Neural progenitor cell (in vitro differentiated cells): ENCODE data around the gene MGAT4B. TPM values are rescaled to one million over a fixed set of nuclear protein-coding genes. Genes with fewer than 3 reads are reported as not detected.
A peak's percentile ranks its signal among the peaks of the same experiment; 100 is the strongest.

Experiments
- DNase-seq: peaks from one replicate; pipeline ENCODE4 v3.0.0-alpha.2; 2016; ENCODE audit warnings: low spot score
- H2AFZ ChIP-seq: fragments of 200-600 bp; sonication (generic); replicated peaks from 2 replicates; pipeline ENCODE4 v1.6.1; 2016; ENCODE audit warnings: antibody characterized with exemption
- H3F3A ChIP-seq: fragments of 200-600 bp; sonication (generic); 2 replicates; pipeline ENCODE4 v1.6.1; 2016; ENCODE audit warnings: antibody characterized with exemption, low read depth
- H3K27ac ChIP-seq: fragments of 200-600 bp; sonication (generic); 2 replicates; pipeline ENCODE4 v1.5.1; 2016; ENCODE audit warnings: mild to moderate bottlenecking
- H3K27me3 ChIP-seq: fragments of 200-600 bp; sonication (generic); 2 replicates; pipeline ENCODE4 v1.6.1; 2016; ENCODE audit warnings: mild to moderate bottlenecking, moderate library complexity
- H3K36me3 ChIP-seq: fragments of 200-600 bp; sonication (generic); 2 replicates; pipeline ENCODE4 v1.5.1; 2016
- H3K4me1 ChIP-seq: fragments of 200-600 bp; sonication (generic); 2 replicates; pipeline ENCODE4 v1.6.1; 2016; ENCODE audit warnings: mixed run types
- H3K4me2 ChIP-seq: fragments of 200-600 bp; sonication (generic); 2 replicates; pipeline ENCODE4 v1.6.1; 2016
- H3K4me3 ChIP-seq: fragments of 200-600 bp; sonication (generic); 2 replicates; pipeline ENCODE4 v1.5.1; 2016
- H3K79me2 ChIP-seq: fragments of 200-600 bp; sonication (generic); 2 replicates; pipeline ENCODE4 v1.6.1; 2016; ENCODE audit warnings: low read depth
- H3K9ac ChIP-seq: fragments of 200-600 bp; sonication (generic); 2 replicates; pipeline ENCODE4 v1.6.1; 2016
- H3K9me3 ChIP-seq: fragments of 200-600 bp; sonication (generic); 2 replicates; pipeline ENCODE4 v1.5.1; 2016; ENCODE audit warnings: low read depth
- H4K20me1 ChIP-seq: fragments of 200-600 bp; sonication (generic); 2 replicates; pipeline ENCODE4 v1.6.1; 2016; ENCODE audit warnings: low read depth
- H3K27ac Mint-ChIP-seq: 3 replicates; pipeline ENCODE4 v1.8.0; 2021; ENCODE audit warnings: mixed read lengths
- H3K27me3 Mint-ChIP-seq: 2 replicates; pipeline ENCODE4 v1.8.0; 2022; ENCODE audit warnings: low read depth, mild to moderate bottlenecking, inconsistent platforms, moderate library complexity, mixed read lengths; ENCODE audit not compliant: insufficient read depth
- H3K36me3 Mint-ChIP-seq: 3 replicates; pipeline ENCODE4 v1.8.0; 2021; ENCODE audit warnings: mixed read lengths
- H3K4me1 Mint-ChIP-seq: 3 replicates; pipeline ENCODE4 v1.8.0; 2021; ENCODE audit warnings: mixed read lengths
- H3K4me3 Mint-ChIP-seq: 3 replicates; pipeline ENCODE4 v1.8.0; 2021; ENCODE audit warnings: mild to moderate bottlenecking, moderate library complexity, mixed read lengths
- H3K9me3 Mint-ChIP-seq: 3 replicates; pipeline ENCODE4 v1.8.0; 2020; ENCODE audit warnings: mixed read lengths
- EZH2 ChIP-seq: fragments of 200-600 bp; sonication (generic); IDR thresholded peaks from 2 replicates; pipeline ENCODE4 v1.6.1; 2017; ENCODE audit warnings: antibody characterized with exemption, mild to moderate bottlenecking, moderate library complexity
- EZH2phosphoT487 ChIP-seq: fragments of 200-600 bp; sonication (generic); IDR thresholded peaks from 2 replicates; pipeline ENCODE4 v1.6.1; 2017; ENCODE audit warnings: antibody characterized with exemption
- total RNA-seq: library from RNA; depleted of rRNA; stranded (reverse); fragments of >200 nt; gene quantifications from 2 replicates; pipeline ENCODE4 v1.2.3, GENCODE V29; 2015; ENCODE audit warnings: low replicate concordance
- TF ChIP-seq, protein P1 (sequence below): fragments of 200-600 bp; sonication (generic); IDR thresholded peaks from 2 replicates; pipeline ENCODE4 v1.5.1; 2017; ENCODE audit warnings: antibody characterized with exemption, mild to moderate bottlenecking

MGAT4B gene
- total RNA-seq, 1 donor from 2014 or later: 32.1 TPM

DNA sequence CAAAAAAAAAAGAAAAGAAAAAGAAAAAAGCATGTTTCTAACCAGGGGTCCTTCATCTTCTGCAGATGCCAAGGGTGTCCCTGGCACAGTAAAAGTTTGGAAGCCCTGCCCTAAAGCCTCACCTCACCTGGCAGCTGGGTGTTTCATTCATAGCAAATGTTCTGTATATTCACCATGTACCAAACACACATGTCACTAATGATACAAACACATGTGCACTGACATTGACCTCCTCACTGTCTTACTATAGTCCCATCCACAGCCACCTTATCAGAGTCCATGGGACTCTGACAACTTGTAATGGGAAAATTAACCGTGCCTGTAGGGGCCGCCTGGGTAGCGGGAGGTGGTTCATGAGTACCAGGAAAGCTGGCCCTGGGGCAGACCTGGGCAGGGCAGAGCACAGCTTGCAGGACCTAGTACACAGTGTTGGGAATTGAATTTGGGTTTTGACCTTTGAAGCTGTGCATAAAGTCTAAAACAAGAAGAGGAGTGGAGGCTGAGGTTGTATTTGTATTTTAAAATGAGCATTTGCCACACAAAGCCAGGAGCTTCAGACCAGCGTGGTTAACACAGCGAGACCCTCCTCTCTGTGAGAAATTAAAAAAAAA is 6.4 kb upstream of the MGAT4B start:
- Histone ChIP-seq H4K20me1 (peaks cover 10% of the 10 kb centered on the region), H3K27me3 (peaks cover 26% of the 10 kb centered on the region), H3K4me1 (no peaks in the 10 kb centered on the region), H3K79me2 (peaks cover 5% of the 10 kb centered on the region), H3K4me3 (no peak overlapping the region), H3K9ac (no peak overlapping the region), H2AFZ (no peak overlapping the region), H3K9me3 (no peaks in the 10 kb centered on the region), H3K4me2 (no peak overlapping the region), H3K36me3 (no peaks in the 10 kb centered on the region), H3K27ac (no peak overlapping the region), H3F3A (peaks cover 14% of the 10 kb centered on the region)
- Mint-ChIP-seq H3K4me1 (peaks cover 3% of the 10 kb centered on the region), H3K27ac (no peak overlapping the region), H3K4me3 (no peak overlapping the region), H3K27me3 (peaks cover 13% of the 10 kb centered on the region), H3K36me3 (peaks cover 24% of the 10 kb centered on the region), H3K9me3 (peaks cover 4% of the 10 kb centered on the region)
- DNase-seq: no peak
- TF ChIP-seq EZH2: no peak
- TF ChIP-seq, protein P1, sequence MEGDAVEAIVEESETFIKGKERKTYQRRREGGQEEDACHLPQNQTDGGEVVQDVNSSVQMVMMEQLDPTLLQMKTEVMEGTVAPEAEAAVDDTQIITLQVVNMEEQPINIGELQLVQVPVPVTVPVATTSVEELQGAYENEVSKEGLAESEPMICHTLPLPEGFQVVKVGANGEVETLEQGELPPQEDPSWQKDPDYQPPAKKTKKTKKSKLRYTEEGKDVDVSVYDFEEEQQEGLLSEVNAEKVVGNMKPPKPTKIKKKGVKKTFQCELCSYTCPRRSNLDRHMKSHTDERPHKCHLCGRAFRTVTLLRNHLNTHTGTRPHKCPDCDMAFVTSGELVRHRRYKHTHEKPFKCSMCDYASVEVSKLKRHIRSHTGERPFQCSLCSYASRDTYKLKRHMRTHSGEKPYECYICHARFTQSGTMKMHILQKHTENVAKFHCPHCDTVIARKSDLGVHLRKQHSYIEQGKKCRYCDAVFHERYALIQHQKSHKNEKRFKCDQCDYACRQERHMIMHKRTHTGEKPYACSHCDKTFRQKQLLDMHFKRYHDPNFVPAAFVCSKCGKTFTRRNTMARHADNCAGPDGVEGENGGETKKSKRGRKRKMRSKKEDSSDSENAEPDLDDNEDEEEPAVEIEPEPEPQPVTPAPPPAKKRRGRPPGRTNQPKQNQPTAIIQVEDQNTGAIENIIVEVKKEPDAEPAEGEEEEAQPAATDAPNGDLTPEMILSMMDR: no peak
- no peak for TF ChIP-seq EZH2phosphoT487

DNA sequence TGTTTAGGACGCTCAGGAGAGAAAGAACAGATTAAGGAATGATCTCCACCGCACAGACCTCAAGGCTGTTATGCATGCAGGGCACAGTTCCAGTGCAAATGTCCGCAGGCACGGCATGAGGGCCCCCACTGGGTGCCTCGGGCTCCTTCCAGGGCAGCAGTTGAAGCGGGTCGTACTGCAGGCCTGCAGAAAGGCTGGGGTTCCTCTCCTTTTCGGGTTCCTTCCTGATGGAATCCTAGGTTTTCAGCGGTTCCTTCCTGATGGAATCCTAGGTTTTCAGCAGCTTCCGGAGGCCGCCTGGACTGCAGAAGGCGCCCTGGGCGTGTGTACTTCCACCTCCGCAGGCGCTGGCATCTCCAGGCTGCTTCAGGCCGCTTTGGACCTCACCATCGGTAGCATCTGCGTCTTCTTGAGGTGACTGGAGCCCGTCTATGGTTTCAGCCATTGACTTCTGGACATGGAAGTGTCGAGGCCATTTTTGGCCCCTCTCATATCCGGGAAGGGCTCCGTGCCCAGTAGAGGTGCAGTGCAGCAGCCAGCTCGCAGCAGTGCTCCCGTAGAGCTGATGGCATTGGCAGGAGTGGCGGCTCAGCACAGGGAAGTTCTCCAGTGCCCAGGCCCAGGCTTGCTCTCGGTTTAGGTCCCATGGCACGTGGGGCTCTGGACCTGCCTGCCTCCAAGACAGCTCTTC is 5.6 kb upstream of the MGAT4B start:
- no peaks in the 10 kb centered on the region for H3K4me1 Mint-ChIP-seq
- Histone ChIP-seq H3K9ac (no peak overlapping the region), H3K4me3 (no peak overlapping the region), H3K79me2 (peaks cover 9% of the 10 kb centered on the region), H3K9me3 (no peaks in the 10 kb centered on the region), H4K20me1 (peaks cover 7% of the 10 kb centered on the region), H3K27me3 (peaks cover 18% of the 10 kb centered on the region), H3K27ac (no peak overlapping the region), H3K36me3 (no peaks in the 10 kb centered on the region), H3K4me1 (no peaks in the 10 kb centered on the region), H3K4me2 (no peak overlapping the region), H3F3A (peaks cover 14% of the 10 kb centered on the region), H2AFZ (no peak overlapping the region)
- H3K27ac Mint-ChIP-seq: no peak overlapping the region
- H3K36me3 Mint-ChIP-seq: peaks cover 24% of the 10 kb centered on the region
- H3K9me3 Mint-ChIP-seq: peaks cover 4% of the 10 kb centered on the region
- H3K27me3 Mint-ChIP-seq: peaks cover 9% of the 10 kb centered on the region
- DNase-seq: no peak
- TF ChIP-seq, protein P1: no peak
- TF ChIP-seq EZH2phosphoT487 (no peak), EZH2 (no peak)
- H3K4me3 Mint-ChIP-seq: no peak overlapping the region

DNA sequence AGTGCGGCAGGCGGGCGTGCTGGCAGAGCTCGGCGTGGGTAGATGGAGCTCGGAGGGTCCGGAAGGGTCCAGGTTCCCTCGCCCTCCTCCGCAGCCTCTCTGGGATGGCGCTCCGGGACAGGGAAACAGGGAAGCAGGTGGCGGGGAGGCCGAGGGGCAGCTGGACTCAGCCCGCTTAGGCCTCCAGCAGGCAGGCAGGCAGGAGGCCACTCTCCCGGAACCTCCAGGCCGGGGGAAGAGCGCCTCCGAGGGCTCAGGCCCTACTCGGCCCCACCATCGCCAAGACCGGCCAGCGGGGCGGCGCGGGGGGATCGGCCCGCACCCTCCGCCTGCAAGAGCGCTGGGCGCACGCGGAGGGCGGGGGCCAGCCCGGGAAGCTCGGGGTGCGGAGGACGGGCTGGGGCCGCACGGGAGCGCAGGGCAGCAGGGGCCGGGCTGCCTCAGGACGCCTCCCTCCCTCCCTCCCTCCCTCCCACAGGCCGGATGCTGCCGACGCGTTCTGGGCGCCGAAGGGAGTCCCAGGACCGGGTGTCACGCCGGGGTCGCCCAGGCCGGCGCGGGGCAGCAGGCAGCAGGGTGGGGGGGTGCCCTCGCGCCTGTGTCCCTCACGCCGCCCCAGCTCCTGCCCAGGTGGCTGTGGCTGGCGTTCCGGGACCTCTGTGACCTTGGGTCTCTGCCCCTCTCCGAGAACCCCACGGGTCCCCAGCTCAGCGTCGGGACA is 977 bp downstream of the MGAT4B start:
- Histone ChIP-seq H3K9ac (peak overlapping the region; percentile 42), H2AFZ (no peak overlapping the region), H3K36me3 (no peaks in the 10 kb centered on the region), H3F3A (peaks cover 34% of the 10 kb centered on the region), H3K4me2 (peak overlapping the region; percentile 99), H3K4me1 (peaks cover 28% of the 10 kb centered on the region), H3K4me3 (peak overlapping the region; percentile 96), H3K27ac (no peak overlapping the region), H4K20me1 (peaks cover 51% of the 10 kb centered on the region), H3K27me3 (no peaks in the 10 kb centered on the region), H3K79me2 (peaks cover 40% of the 10 kb centered on the region), H3K9me3 (no peaks in the 10 kb centered on the region)
- Mint-ChIP-seq H3K9me3 (no peaks in the 10 kb centered on the region), H3K27me3 (peaks cover 9% of the 10 kb centered on the region), H3K36me3 (peaks cover 7% of the 10 kb centered on the region), H3K4me1 (peaks cover 32% of the 10 kb centered on the region), H3K4me3 (peak overlapping the region; percentile 87), H3K27ac (no peak overlapping the region)
- DNase-seq: peak; percentile 61
- TF ChIP-seq, protein P1: no peak
- TF ChIP-seq EZH2 (no peak), EZH2phosphoT487 (no peak)
